GM03348 (cell line): Measurements from ENCODE around the gene RDX.
A peak's percentile ranks its signal among the peaks of the same experiment; 100 is the strongest.

Source experiments
- DNase-seq: peaks from one replicate; pipeline ENCODE4 v3.0.0; 2012; ENCODE audit warnings: low spot score

Gene RDX

DNA sequence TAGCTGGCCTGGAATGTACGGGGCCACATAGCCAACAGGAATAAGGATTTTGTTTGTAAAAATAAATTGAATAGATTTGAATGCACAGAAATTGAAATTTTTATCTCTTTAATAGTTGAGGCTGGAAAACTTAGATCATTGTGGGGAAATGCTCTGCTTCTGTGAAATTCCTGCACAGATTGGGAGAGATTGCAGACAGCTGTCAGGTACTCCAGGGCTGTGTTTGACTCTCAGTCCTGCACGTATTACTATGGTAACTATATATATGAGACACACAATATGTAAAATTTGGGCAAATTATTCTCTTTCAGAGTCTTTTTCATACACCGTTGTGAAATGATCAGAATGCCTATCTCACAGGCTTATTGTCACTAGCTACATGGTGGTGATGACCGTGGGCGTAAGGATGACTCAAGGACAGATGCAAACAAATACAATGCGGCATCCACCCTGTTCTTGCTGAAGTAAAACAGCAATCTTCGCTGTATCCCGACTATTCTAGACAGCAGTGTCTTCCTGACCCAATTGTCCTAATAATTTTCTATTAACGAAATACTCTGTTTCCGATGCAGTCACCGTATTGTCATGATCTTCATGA, 123.8 kb downstream of the RDX start:
- DNase-seq, result no peak

DNA sequence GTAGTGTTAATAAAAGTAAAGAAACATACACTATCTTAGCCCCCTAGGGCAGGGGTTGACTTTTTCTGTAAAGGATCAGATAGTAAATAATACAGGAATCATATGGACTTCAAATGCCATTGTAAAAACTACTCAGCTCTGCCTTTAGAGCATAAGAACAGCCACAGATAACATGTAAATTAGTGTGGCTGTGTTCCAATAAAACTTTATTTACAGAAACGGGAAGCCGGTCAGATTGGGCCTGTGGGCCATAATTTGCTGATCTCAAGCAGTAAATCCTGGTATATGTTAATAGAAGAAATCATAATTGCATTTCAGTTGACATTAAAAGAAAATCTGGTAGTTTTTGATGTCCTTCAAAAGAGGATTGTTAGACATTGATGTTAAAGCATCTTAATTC, 126.7 kb downstream of the RDX start:
- no peak for DNase-seq

DNA sequence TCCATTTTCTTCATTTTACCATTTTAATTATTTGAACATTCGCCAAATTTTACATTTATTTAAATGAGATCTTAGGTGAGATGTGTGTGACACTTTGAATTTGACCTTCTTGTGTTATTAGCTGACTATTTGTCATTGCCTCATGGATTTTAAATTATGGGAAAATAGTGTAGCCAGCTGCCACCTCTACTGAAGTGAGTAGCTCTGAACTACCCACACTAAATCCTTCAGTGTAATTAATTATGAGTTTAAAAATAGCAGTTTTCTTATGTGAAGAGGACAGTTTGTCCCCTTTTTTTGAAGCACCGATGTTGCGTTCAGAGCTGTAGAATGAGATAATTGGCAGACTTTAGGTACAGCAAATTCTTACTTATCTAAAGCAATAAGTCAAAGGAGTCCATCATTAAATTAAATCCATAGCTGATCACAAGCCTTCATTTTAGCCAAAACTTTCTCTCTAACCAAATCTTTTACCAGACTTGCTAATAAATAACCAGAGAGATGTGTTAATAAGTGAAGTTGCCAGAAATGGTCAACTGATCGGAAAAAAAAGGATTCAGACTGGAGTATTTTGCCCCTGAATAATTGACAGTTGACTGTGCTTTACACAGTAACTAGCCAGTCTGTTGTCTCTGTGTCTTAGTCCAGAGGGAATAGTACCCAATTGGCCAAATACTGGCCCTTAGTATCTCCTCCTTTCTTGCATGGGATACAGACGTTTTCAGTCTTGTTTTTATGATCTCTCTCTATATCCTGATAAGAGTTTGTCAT, 128.2 kb downstream of the RDX start:
- no peak for DNase-seq

DNA sequence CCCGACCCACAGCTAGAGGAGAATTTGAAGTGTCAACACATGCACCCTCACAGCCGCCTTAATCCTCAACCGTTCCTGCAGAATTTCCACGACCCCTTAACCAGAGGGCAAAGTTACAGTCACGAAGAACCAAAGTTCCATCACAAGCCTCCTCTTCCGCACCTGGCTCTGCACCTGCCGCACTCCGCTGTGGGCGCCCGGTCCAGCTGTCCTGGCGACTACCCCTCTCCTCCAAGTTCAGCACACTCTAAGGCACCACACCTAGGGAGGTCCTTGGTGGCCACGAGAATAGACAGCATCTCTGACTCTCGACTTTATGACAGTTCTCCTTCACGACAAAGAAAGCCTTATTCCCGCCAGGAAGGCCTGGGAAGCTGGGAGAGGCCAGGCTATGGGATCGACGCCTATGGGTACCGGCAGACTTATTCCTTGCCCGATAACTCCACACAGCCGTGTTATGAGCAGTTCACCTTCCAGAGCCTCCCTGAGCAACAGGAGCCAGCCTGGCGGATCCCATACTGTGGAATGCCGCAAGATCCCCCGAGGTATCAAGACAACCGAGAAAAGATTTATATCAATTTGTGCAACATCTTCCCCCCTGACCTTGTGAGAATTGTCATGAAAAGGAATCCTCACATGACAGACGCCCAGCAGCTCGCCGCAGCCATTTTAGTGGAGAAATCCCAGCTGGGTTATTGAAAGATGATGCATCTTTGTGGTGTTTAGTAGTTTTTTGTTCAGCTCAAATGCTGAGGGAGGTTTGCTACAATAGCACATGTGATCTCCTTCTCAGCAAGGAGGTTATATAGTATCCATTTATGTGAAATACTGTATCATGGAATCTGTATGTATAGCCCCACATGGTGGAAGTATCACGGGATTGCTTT, 131.1 kb downstream of the RDX start:
- no peak for DNase-seq

DNA sequence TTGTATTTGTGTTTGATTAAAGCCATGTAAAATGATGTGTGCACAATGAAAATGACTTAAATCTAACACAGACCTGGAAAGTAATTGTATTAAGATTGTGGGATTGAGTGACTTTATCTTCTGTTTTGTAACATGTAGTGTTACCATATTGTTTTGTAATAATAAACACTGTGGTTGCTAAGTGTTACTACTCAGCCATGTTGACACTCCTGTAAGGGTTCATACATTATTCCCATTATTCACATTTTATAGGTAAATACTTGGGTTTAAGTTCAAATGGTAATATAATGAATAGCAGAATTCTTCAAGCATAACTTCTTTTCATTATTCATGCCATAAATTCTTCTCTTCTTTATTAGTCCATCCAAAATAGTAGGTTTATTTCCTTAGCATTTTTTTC, 134.2 kb downstream of the RDX start:
- DNase-seq, result no peak

DNA sequence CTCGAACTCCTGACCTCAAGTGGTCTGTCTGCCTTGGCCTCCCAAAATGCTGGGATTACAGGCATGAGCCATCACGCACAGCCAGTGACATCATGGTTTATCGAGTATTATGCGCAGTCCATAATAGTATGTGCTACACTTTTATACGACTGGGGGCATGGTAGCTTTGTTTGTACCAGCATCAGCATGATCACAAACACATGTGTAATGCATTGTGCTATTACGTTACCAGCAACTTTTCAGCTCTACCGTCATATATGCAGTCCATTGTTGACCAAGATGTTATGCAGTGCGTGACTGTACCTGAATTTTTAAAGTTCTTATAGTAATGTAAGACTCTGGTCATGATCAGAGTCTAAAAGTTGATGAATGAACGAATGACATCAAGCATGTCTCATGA, 135.4 kb downstream of the RDX start:
- DNase-seq, result no peak

DNA sequence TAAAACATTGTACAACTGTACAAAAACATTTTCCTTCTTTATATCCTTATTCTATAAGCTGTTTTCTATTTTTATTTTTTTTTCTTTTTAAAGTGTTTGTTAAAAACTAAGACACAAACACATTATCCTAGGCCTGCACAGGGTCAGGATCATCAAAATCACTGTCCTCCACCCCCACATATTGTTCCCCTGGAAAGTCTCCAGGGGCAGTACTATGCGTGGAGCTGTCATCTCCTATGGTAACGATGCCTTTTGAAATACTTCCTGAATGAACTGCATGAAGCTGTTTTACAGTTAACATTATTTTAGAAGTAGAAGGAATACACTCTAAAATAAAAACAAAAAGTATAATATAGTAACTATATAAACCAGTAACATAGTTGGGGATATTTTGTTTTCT, 136.0 kb downstream of the RDX start:
- no peak for DNase-seq

DNA sequence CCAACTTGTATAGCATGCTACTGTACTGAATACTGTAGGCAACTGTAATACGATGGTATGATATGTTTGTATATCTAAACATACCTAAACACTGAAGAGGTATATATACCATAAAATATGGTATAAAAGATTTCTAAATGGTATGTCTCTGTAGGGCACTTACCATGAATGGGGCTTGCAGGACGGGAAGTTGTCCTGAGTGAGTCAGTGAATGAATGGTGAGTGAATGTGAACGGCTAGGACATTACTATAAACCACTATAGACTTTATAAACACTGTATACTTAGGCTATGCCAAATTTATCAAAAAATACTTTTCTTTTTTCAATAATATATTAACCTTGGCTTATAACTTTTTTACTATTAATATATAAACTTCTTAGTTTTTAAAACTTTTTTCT, 136.4 kb downstream of the RDX start:
- DNase-seq, result no peak

DNA sequence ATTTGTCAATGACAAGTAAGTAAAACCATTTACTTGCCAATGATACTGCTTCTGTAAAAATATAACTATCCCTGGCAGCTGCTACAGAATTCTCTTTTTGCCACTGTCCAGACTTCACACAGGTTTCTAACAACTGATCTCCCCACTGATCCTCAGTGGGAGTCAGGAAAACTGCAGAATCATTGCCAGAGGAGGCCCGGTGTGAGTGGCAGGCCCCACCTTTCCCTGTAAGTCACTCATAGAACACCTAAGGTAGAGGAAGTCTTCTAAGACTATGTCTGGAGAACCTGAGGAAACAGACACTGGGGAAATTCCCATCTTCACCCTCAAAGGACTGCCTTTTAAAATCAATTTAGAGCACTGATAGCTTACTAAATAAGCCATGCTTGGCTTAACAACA, 136.9 kb downstream of the RDX start:
- DNase-seq, result no peak

DNA sequence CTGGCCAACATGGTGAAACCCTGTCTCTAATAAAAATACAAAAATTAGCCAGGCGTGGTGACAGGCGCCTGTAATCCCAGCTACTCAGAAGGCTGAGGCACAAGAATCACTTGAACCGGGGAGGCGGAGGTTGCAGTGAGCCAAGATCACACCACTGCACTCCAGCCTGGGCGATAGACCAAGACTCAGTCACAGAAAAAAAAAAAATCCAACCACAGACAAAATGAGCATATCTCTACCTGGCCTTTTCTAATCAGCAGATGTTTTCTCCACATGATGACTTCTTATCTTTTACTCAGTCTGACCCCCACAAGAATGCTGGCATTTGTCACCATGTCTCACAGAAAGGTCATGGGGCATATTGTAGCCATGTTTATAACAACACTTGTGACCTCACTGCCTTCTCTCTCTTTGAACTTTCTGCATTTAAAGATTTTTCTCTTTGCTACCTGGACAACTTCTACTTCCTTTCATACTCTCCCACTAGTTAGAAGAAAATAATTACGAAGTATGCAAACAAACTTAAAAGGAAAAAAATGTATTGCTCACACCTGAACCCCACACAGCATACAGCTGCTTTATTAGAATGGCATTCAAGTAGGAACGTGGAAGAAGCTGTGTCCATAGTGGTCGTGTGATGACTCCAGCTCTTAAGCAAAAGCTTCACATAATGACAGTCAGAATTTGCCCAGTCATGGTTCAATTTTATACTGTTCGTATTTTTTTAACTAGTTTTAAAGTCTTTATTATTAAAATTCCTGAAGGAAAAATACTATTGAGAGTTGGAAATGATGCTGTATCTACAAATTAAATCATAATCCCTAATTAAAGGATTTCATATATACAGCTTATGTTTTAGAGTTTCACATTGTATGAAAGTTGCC, 137.9 kb downstream of the RDX start:
- DNase-seq, result no peak

DNA sequence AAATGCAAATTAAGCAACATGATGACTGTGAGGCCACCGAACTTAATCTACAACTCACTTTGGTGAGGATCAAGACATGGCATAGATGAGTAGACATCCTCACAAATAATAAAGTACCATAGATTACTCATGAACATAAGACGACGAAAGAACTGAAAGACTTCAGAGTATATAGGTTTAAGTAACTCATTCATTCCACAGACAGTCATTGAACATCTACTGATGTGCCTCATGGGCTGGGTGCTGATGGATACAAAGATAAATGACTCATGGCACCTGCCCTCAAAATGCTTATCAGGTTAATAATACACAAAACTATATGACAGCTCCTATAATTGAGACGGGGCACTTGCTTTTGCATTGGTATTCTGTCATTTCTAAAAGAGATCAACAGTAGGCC, 139.9 kb downstream of the RDX start:
- no peak for DNase-seq

DNA sequence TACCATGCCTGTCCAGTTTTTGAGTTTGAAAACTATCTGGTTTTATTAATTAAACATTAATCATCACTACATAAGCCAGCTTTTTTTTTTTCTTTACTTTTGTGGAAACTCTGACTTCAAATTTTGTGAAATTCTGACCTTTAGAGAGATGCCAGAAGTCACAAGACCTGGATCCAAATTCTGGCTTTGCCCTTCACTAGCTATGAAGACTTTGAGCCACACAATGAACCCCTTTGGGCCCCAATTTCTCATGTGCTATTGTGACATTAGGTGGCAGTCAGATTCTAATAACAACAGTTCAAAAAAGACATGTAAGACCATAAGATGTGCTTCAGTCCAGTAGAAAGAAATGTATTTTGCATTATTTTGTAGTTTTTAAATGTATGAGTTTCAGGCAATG, 142.9 kb downstream of the RDX start:
- DNase-seq, result no peak

DNA sequence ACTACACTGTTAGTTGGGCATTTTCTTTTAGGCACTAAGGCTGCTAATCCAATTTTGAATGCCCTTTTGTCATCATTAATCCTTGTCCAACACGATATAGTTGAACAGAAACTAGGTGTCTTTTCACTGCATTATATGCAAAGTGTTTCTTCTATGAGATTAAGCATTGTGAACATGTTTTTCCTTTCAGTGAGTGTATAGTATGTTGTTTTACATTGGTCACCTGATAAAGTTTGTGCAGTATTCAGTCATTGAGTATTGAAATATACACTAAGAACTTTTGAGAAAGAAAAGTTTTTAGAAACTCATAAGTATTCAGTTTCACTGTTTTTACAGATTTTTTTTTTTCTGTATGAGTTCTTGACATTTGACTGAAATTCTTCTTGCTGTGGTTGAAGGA, 144.2 kb downstream of the RDX start:
- DNase-seq, result no peak

DNA sequence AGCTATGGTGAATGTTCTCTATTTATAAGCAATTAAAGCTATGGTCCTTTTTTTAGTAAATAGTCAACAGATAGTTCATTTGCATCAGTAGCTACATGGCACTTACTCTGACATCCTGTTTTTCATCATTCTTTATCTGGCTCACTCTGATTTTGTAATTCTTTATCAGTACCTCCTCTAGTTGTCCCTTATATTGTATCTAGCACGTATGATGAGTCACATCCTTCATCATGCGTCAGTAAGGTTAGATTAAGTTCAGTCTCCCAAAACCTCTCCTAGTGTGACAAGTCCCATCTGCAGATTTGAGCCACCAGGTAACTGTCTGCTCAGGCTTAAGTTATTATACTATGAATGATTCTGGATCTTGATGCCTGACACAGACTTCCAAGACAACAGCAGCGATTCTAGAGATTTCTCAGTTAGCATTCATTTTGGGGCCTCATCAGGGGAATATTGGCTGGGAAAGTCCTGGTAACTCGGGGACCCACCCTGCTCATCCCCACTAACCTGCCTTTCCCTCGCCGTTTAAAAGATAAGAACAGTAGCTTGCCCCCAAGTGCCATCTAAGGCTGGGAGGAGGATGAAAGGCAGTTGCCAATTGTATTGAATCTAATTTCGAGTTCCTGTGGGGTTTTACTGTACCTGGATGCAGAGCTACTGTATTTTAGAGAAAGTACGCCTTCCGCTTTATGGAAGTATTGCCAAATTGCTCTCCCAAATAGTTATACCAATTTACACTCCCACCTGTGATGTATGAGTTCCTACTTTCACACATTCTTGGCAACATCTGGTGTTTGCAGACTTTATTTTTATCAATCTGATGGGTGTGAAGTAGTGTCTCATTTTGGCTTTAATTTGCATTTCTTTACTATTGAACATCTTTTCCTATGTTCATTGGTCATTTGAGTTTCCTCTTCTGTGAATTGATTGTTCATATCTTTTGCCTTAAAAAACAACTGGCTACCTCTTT, 147.4 kb downstream of the RDX start:
- DNase-seq, result peak; percentile 20

DNA sequence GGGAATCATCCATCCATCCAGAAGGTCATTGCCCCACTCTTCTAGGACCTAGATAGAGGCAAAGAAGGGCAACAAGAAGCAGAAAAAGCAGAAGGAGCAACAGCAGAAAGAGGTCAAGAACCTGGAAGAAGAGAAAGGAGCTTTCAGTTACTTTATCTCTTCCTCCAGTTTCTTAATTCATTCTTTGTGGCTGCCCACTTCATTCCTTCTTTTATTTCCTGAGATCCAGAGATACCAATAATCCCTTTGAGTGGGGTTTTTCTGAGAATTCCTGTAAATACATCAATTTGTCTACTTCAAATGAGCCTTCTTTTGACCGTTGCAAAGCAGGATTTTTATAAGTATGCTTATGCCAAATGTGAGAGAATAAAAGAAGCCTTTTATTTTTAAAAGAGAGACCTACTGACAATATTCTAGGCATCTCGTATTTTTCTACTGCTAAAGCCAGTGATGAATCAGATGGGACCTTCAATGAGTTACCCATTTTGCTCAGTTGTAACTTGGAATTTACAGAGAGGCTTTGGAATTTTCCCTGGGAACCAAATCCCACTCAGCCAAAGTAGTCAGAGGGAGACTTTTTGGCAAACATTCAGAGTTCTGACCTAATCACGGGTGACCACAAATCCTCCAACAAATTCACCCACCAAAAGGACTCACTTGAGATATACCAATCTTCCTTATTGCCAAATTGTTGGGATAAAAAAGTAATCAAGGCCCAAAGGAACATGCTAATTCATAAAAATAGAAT, 148.3 kb downstream of the RDX start:
- DNase-seq, result peak; percentile 40

DNA sequence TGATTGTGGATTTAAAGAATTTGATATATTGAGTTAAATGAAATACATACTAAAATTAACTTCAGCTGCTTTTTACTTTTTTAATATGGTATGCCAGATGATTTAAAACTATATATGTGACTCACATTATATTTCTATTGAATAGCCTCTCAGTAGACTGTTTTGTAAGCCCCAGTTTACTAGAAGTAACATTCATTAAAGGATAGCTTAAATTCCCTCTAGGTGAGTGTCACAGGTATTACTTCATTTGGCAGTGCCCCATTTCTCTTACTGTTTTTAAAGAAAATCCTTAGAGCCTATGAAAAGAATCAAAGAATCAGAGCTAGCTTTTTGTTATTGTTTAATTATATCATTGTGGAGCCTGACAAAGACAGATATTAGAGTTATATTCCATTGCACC, 154.6 kb downstream of the RDX start:
- DNase-seq, result no peak

DNA sequence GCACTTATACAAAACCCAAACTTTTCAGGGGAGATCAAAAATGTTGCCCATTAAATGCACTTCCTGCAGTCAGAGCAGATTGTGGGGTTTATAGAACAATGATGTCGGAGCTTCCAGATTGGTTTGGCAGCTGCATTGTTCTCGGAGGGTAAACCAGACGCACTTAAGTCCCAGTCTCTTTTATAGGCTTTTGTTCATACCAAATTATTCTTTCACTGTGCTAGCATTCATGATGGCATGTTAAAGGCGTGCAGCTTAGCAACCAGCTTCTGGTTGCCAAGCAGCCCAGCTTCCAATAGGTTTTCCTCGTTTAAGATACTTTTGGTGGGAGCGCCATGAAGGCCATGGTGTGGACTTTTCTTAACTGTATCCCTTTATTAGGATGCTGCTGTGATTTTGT, 162.3 kb downstream of the RDX start:
- DNase-seq, result no peak

DNA sequence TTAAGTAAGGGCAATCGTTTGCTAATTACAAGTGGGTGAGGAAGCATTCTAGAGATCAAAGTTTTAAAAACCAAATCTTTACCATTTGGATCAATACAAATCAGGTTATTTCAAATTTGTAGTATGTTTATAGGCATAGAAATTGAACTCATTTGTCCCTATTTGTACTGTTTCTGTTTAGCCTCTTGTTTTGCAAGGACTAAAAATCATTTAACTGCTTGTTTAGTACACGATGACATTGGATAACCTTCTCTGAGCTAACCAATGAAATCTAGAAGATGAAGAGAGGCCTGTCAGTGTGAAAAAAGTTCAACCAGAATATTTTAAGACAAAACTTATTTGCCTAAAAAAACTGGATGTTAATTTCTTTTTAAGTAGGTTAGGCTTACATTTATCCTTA, 163.3 kb downstream of the RDX start:
- no peak for DNase-seq

DNA sequence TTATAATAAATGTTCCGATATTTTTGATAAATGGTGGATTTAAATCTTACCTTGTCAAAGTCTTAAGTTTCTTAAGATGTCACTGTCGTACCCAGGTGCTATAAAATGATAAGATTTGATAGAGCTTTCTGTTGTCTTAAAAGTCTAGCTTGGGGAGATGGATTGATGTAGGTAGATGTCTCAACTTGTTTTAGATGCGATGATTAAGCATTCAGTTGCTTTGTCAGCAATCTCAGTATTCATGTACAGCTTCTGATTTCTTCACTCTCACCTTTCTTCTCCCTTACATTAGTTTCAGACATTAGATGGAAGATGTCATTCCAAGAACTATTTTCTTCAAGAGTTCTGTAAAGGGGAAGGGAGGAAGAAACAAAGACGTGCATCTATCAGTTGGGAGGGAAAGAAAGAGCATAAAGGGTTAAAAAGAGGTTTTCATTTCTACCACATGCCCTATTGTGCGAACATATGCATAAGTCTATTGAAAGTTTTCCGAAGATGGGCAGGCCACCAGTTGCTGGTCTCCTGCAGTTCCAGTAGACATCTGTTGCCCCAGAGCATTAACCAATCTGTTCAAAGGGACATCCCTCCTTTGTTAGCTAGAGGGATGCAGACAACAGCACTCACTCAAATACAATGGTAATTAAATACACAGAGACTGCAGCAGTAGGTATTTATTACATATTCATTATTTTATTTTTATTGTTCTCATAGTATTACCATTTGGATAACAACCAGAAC, 164.9 kb downstream of the RDX start:
- DNase-seq, result no peak
